ENCODE results near the gene MKLN1.

GRCh38 chr7:131370523-131370968 is 42.9 kb downstream of the MKLN1 start:
- TF ChIP-seq EZH2 (IDR thresholded peaks at IDR 0.05; ENCODE audit: low read depth): no peak
- TF ChIP-seq, protein P1, sequence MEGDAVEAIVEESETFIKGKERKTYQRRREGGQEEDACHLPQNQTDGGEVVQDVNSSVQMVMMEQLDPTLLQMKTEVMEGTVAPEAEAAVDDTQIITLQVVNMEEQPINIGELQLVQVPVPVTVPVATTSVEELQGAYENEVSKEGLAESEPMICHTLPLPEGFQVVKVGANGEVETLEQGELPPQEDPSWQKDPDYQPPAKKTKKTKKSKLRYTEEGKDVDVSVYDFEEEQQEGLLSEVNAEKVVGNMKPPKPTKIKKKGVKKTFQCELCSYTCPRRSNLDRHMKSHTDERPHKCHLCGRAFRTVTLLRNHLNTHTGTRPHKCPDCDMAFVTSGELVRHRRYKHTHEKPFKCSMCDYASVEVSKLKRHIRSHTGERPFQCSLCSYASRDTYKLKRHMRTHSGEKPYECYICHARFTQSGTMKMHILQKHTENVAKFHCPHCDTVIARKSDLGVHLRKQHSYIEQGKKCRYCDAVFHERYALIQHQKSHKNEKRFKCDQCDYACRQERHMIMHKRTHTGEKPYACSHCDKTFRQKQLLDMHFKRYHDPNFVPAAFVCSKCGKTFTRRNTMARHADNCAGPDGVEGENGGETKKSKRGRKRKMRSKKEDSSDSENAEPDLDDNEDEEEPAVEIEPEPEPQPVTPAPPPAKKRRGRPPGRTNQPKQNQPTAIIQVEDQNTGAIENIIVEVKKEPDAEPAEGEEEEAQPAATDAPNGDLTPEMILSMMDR (conservative IDR thresholded peaks at IDR 0.05): no peak
